GM12878 (cell line): ENCODE data around the gene FAM47E. TPM values are rescaled to one million over a fixed set of nuclear protein-coding genes. Genes with fewer than 3 reads are reported as not detected.

Source experiments
- ATAC-seq: fragments of 200-7000 bp; cut with Tn5 transposase; 3 replicates; pipeline ENCODE4 v1.9.1; 2020; ENCODE audit warnings: mild to moderate bottlenecking, moderate library complexity
- BruUV-seq: library from RNA; stranded (reverse); fragments of 400-500 nt; replicated peaks from 2 replicates; lab custom pipeline; 2021; lab: Mats Ljungman, UMichigan
- CTCF ChIA-PET: fragments of 300-600 bp; sonication (Branson Sonifier 250); formaldehyde crosslinking; extraction: SDS; loops from one replicate; lab custom pipeline; 2021; ENCODE audit warnings: inconsistent platforms; lab: Yijun Ruan, JAX
- POLR2A ChIA-PET: fragments of 350-600 bp; formaldehyde crosslinking; extraction: SDS; loops from one replicate; lab custom pipeline; 2021; ENCODE audit warnings: inconsistent platforms; lab: Charles Lee
- RAD21 ChIA-PET: fragments of 300-600 bp; sonication (Branson Sonifier 250); formaldehyde crosslinking; loops from one replicate; lab custom pipeline; 2023; ENCODE audit warnings: antibody characterized with exemption; ENCODE audit not compliant: unreplicated experiment; lab: Charles Lee
- SMC1A ChIA-PET: fragments of 300-600 bp; sonication (Branson Sonifier 250); formaldehyde crosslinking; loops from one replicate; lab custom pipeline; 2023; ENCODE audit not compliant: unreplicated experiment, uncharacterized antibody; lab: Charles Lee
- DNase-seq: peaks from one replicate; pipeline ENCODE4 v3.0.0-alpha.2; 2011; ENCODE audit warnings: low read depth, low spot score
- FAIRE-seq: peaks from 3 replicates; lab custom pipeline; 2011; peaks lifted over from hg19 to GRCh38; lab: Jason Lieb, UNC
- H2AFZ ChIP-seq: 2 replicates; pipeline ENCODE4 v1.6.0; 2011; ENCODE audit warnings: low read depth, low read length, control low read depth; ENCODE audit not compliant: control insufficient read depth
- H3K27ac ChIP-seq: 2 replicates; pipeline ENCODE4 v1.5.1; 2011; ENCODE audit warnings: control low read depth; ENCODE audit not compliant: control insufficient read depth, insufficient read depth
- H3K27me3 ChIP-seq, 2 experiments: replicated peaks in 1 of 2; 2 replicates each; pipeline versions ENCODE4 v1.6.0 to v1.6.1; 2011; ENCODE audit warnings: low read length in 1 of 2; ENCODE audit not compliant: control insufficient read depth in 2 of 2, insufficient read depth in 2 of 2
- H3K36me3 ChIP-seq, 2 experiments: 2 replicates each; pipeline ENCODE4 v1.5.1; 2011; ENCODE audit warnings: low read length in 1 of 2; ENCODE audit not compliant: control insufficient read depth in 2 of 2, insufficient read depth in 2 of 2
- H3K4me1 ChIP-seq: 2 replicates; pipeline ENCODE4 v1.6.1; 2011; ENCODE audit warnings: mild to moderate bottlenecking, low read length, moderate library complexity, mixed read lengths; ENCODE audit not compliant: control insufficient read depth, insufficient read depth
- H3K4me2 ChIP-seq: 2 replicates; pipeline ENCODE4 v1.6.0; 2011; ENCODE audit warnings: control low read depth; ENCODE audit not compliant: control insufficient read depth, insufficient read depth
- H3K4me3 ChIP-seq: fragments of 200-600 bp; sonication (generic); 2 replicates; pipeline ENCODE4 v1.5.1; 2016
- H3K79me2 ChIP-seq: 2 replicates; pipeline ENCODE4 v1.6.0; 2011; ENCODE audit warnings: low read length; ENCODE audit not compliant: control insufficient read depth, insufficient read depth
- H3K9ac ChIP-seq: 2 replicates; pipeline ENCODE4 v1.8.0; 2011; ENCODE audit warnings: low read length, control low read depth, mixed read lengths; ENCODE audit not compliant: control insufficient read depth, insufficient read depth
- H3K9me3 ChIP-seq: replicated peaks from 3 replicates; pipeline ENCODE4 v1.5.1; 2011; ENCODE audit warnings: mild to moderate bottlenecking, low read length; ENCODE audit not compliant: control insufficient read depth, insufficient read depth
- H4K20me1 ChIP-seq: 2 replicates; pipeline ENCODE4 v1.6.0; 2011; ENCODE audit not compliant: control insufficient read depth, insufficient read depth
- BMI1 ChIP-seq: fragments of 450-650 bp; IDR thresholded peaks from 2 replicates; pipeline ENCODE4 v1.6.1; 2016; ENCODE audit warnings: mild to moderate bottlenecking, moderate library complexity, borderline replicate concordance
- CEBPB ChIP-seq, 2 experiments: fragments of 150-350 bp in 1 of 2; IDR thresholded peaks; 2 replicates each; pipeline ENCODE4 v1.6.1; 2012 to 2014; ENCODE audit warnings: low read depth in 2 of 2, low read length in 2 of 2, borderline replicate concordance in 1 of 2, inconsistent platforms in 1 of 2
- CHD1 ChIP-seq: IDR thresholded peaks from 2 replicates; pipeline ENCODE4 v1.6.1; 2012; ENCODE audit warnings: low read depth, low read length, improper control_type of control experiment
- CREM ChIP-seq: IDR thresholded peaks from 2 replicates; pipeline ENCODE4 v1.6.1; 2014; ENCODE audit warnings: antibody characterized with exemption, low read depth
- CTCF ChIP-seq, 3 experiments: IDR thresholded peaks in 2 of 3; conservative IDR thresholded peaks in 1 of 3; 2 replicates each; pipeline ENCODE4 v1.5.1; 2011; ENCODE audit warnings: low read depth in 3 of 3, low read length in 3 of 3, mild to moderate bottlenecking in 3 of 3, control low read depth in 2 of 3, moderate library complexity in 2 of 3, inconsistent platforms in 1 of 3, mixed read lengths in 1 of 3; ENCODE audit not compliant: control insufficient read depth in 2 of 3, insufficient read depth in 1 of 3; ENCODE audit errors: extremely low read depth in 1 of 3
- EP300 ChIP-seq, 2 experiments: fragments of 150-350 bp in 1 of 2; IDR thresholded peaks; 2 replicates each; pipeline ENCODE4 v1.6.1; 2011 to 2012; ENCODE audit warnings: low read depth in 2 of 2, low read length in 2 of 2, borderline replicate concordance in 1 of 2, improper control_type of control experiment in 1 of 2, inconsistent platforms in 1 of 2; ENCODE audit not compliant: control insufficient read depth in 1 of 2
- HSF1 ChIP-seq: fragments of 150-350 bp; IDR thresholded peaks from 2 replicates; pipeline ENCODE4 v1.6.1; 2014; ENCODE audit warnings: mild to moderate bottlenecking, low read depth, low read length
- JUND ChIP-seq: IDR thresholded peaks from 2 replicates; pipeline ENCODE4 v1.6.1; 2012; ENCODE audit warnings: low read depth, mild to moderate bottlenecking, low read length, improper control_type of control experiment, moderate library complexity
- KAT2A ChIP-seq: conservative IDR thresholded peaks from 2 replicates; pipeline ENCODE4 v1.6.1; 2011; ENCODE audit warnings: low read depth, low read length; ENCODE audit not compliant: control insufficient read depth
- KDM1A ChIP-seq: fragments of 200-600 bp; sonication (generic); IDR thresholded peaks from 2 replicates; pipeline ENCODE4 v1.6.1; 2016; ENCODE audit warnings: borderline replicate concordance
- MEF2B ChIP-seq: fragments of 450-650 bp; IDR thresholded peaks from 2 replicates; pipeline ENCODE4 v1.6.1; 2018; ENCODE audit warnings: mild to moderate bottlenecking, moderate library complexity; ENCODE audit not compliant: partially characterized antibody, poor library complexity, severe bottlenecking
- NFXL1 ChIP-seq: fragments of 450-650 bp; IDR thresholded peaks from 2 replicates; pipeline ENCODE4 v1.6.1; 2017; ENCODE audit warnings: antibody characterized with exemption, mild to moderate bottlenecking, borderline replicate concordance
- POLR2AphosphoS5 ChIP-seq: IDR thresholded peaks from 2 replicates; pipeline ENCODE4 v1.6.1; 2011; ENCODE audit warnings: mild to moderate bottlenecking, low read length, inconsistent platforms
- RAD21 ChIP-seq: IDR thresholded peaks from 2 replicates; pipeline ENCODE4 v1.6.1; 2011; ENCODE audit warnings: mild to moderate bottlenecking, low read depth, low read length, moderate library complexity; ENCODE audit not compliant: insufficient read depth
- SIX5 ChIP-seq: IDR thresholded peaks from 2 replicates; pipeline ENCODE4 v1.6.1; 2011; ENCODE audit warnings: mild to moderate bottlenecking, low read depth, low read length, moderate library complexity; ENCODE audit not compliant: severe bottlenecking
- ZZZ3 ChIP-seq: IDR thresholded peaks from 2 replicates; pipeline ENCODE4 v1.6.1; 2011; ENCODE audit warnings: low read depth; ENCODE audit not compliant: control insufficient read depth, insufficient read length
- WGBS: methylation state at CpG from one replicate; pipeline ENCODE4 v1.1.6; 2016; ENCODE audit warnings: low lambda C conversion rate; ENCODE audit not compliant: insufficient replicate concordance, insufficient coverage; ENCODE audit errors: missing lambda C conversion rate; 5-methylcytosine and 5-hydroxymethylcytosine counted together
- in situ Hi-C: fragments of 300-500 bp; cut with MboI; formaldehyde crosslinking; loops from 9 replicates; pipeline ENCODE4 v1.14.3; 2018; ENCODE audit warnings: mixed read lengths
- intact Hi-C: fragments of 100-400 bp; cut with micrococcal nuclease; formaldehyde crosslinking; loops from one replicate; pipeline ENCODE4 v1.14.2; 2022; ENCODE audit not compliant: unreplicated experiment
- polyA plus RNA-seq, 11 experiments: library from polyadenylated mRNA; depleted of rRNA in 4 of 11; unstranded in 6 of 11; stranded (reverse) in 5 of 11; fragments of >200 nt; fragmentation: Nextera tagmentation in 4 of 11; fragmentation: Illumina TruSeq in 1 of 11; extraction: Ambion mirVana in 4 of 11; extraction: Trizol in 1 of 11; gene quantifications; 1 replicate in 1 of 11; 2 replicates in 10 of 11; pipeline versions ENCODE4 v1.2.1 to v1.2.3, GENCODE V29; 2011 to 2016; ENCODE audit warnings: inconsistent platforms in 2 of 11, missing spikeins in 2 of 11, low read depth in 1 of 11
- total RNA-seq, 4 experiments: library from RNA; depleted of rRNA in 3 of 4; stranded (reverse); fragments of >200 nt in 3 of 4; fragmentation: Illumina TruSeq in 1 of 4; extraction: Trizol in 1 of 4; gene quantifications; 2 replicates each; pipeline versions ENCODE4 v1.2.1 to v1.2.3, GENCODE V29; 2013 to 2021

Gene FAM47E
- total and polyA plus RNA-seq, 10 of the 15 experiments (the other 5 are each of a cell fraction or from before 2014, with no cell fraction given), result 0.03 TPM; not detected in 9

- Histone ChIP-seq H4K20me1 (no peaks in the 10 kb centered on the region), H2AFZ (no peak overlapping the region), H3K27me3 (no peaks in the 10 kb centered on the region; a peak in 1 of 4 replicates), H3K4me1 (no peaks in the 10 kb centered on the region), H3K4me2 (no peak overlapping the region), H3K79me2 (no peaks in the 10 kb centered on the region), H3K9ac (no peak overlapping the region), H3K36me3 (no peaks in the 10 kb centered on the region), H3K4me3 (no peak overlapping the region), H3K9me3 (no peaks in the 10 kb centered on the region; the same call in 1 of the 3 replicates), H3K27ac (no peak overlapping the region)
- ATAC-seq (no peak), DNase-seq (no peak), FAIRE-seq (no peak)
- in situ Hi-C loops, result no loop called here
- BruUV-seq, result no TSS peak
- TF ChIP-seq JUND (no peak), CEBPB (IDR thresholded peaks at IDR 0.05; ENCODE audit: borderline replicate concordance in 1 of 2, low read depth in 2 of 2, low read length in 2 of 2) (no peak), POLR2AphosphoS5 (no peak), EP300 (IDR thresholded peaks at IDR 0.05; ENCODE audit: borderline replicate concordance in 1 of 2, control insufficient read depth in 1 of 2, low read depth in 2 of 2, low read length in 2 of 2) (no peak), BMI1 (no peak), CHD1 (no peak), SIX5 (no peak), MEF2B (no peak), ZZZ3 (no peak), KAT2A (no peak), KDM1A (no peak), NFXL1 (no peak), CREM (no peak), HSF1 (no peak), RAD21 (no peak), CTCF (IDR thresholded peaks at IDR 0.05 in 2 of 3, conservative IDR thresholded peaks at IDR 0.05 in 1 of 3; ENCODE audit: control insufficient read depth in 2 of 3, extremely low read depth in 1 of 3, insufficient read depth in 1 of 3, low read depth in 3 of 3, low read length in 3 of 3) (no peak)
- 0% methylated on average over 1 of the region's 1 CpG for WGBS
- RAD21 ChIA-PET, result no interaction called here
- intact Hi-C loops, result no loop called here
- CTCF ChIA-PET, result no interaction called here
- SMC1A ChIA-PET, result interaction anchor here (1.2 kb wide), 1 partner anchor 57 kb away, joined by 4 read pairs; no protein-coding TSS in a partner anchor
- POLR2A ChIA-PET, result interaction anchor here (0.6 kb wide), 1 partner anchor 53 kb away, joined by 4 read pairs; no protein-coding TSS in a partner anchor
These were observed 15.6 kb upstream of the FAM47E start for GRCh38 chr4:76235915-76236314.
